ENCODE results near the gene CEP162. TPM values are rescaled to one million over a fixed set of nuclear protein-coding genes. Genes with fewer than 3 reads are reported as not detected.

Gene CEP162
- total and polyA plus RNA-seq, 2 of the 8 experiments (the other 6 are each of a cell fraction or from before 2014, with no cell fraction given) = 1.3 to 10.6 TPM

- peaks cover 10 to 18% of the 10 kb centered on the region in 2 experiments for H3K9me3 ChIP-seq (ENCODE audit: insufficient read depth in 2 of 2, low read depth in 1 of 2, low read length in 1 of 2)
- H3K23me2 ChIP-seq (ENCODE audit: low read depth, low read length) = no peaks in the 10 kb centered on the region
- no peaks in the 10 kb centered on the region for H3K79me1 ChIP-seq (ENCODE audit: low read depth, low read length)
- no peak overlapping the region for H3K4ac ChIP-seq (replicated peaks; ENCODE audit: insufficient read length, low read depth, low read length)
- H3K79me2 ChIP-seq (ENCODE audit: control insufficient read depth in 1 of 2, insufficient read depth in 2 of 2, low read length in 2 of 2) = no peaks in the 10 kb centered on the region
- H2AFZ ChIP-seq (ENCODE audit: low read length) = no peak overlapping the region
- no peak overlapping the region for H4K8ac ChIP-seq (ENCODE audit: extremely low read depth, insufficient read depth, low read length)
- no peak for TF ChIP-seq SAP30 (IDR thresholded peaks at IDR 0.05; ENCODE audit: insufficient read depth, insufficient replicate concordance, low read length)
- no peak for TF ChIP-seq POLR2A (IDR thresholded peaks at IDR 0.05; ENCODE audit: control extremely low read depth in 1 of 2, low read depth in 2 of 2, low read length in 2 of 2)
- no peak for TF ChIP-seq TBP (IDR thresholded peaks at IDR 0.05; ENCODE audit: low read depth, low read length)
- H2BK15ac ChIP-seq (ENCODE audit: low read length) = no peak overlapping the region
- peaks cover 0 to 2% (median 0%) of the 10 kb centered on the region in 4 experiments; a peak in 1 of 7 replicates for H3K4me1 ChIP-seq (replicated peaks in 1 of 4; ENCODE audit: control insufficient read depth in 3 of 4, insufficient read depth in 4 of 4, low read length in 3 of 4)
- WGBS, 2 experiments (ENCODE audit: extremely low coverage in 1 of 2, insufficient coverage in 1 of 2, insufficient read length in 1 of 2, insufficient replicate concordance in 2 of 2, low coverage in 1 of 2, low lambda C conversion rate in 2 of 2, missing lambda C conversion rate in 1 of 2) = 92% methylated on average over 5 of the region's 5 CpGs; no CpG with 5 or more reads in 1 of the 2 experiments
- ChIA-PET POLR2A (ENCODE audit: partially characterized antibody) (no interaction called here), CTCF (ENCODE audit: partially characterized antibody) (no interaction called here)
- H2BK12ac ChIP-seq (ENCODE audit: low read depth, low read length) = no peak overlapping the region
- H3K27me3 ChIP-seq (replicated peaks in 1 of 4; ENCODE audit: control insufficient read depth in 3 of 4, extremely low read depth in 1 of 4, insufficient read depth in 3 of 4, low read length in 3 of 4) = no peaks in the 10 kb centered on the region
- no peak overlapping the region for H3K4me3 ChIP-seq (ENCODE audit: extremely low read depth in 1 of 4, insufficient read depth in 2 of 4, low read depth in 3 of 4, low read length in 4 of 4)
- no peak overlapping the region for H3K9ac ChIP-seq (replicated peaks in 1 of 4; ENCODE audit: extremely low read depth in 1 of 4, low read depth in 3 of 4, low read length in 3 of 4)
- H2BK120ac ChIP-seq (replicated peaks; ENCODE audit: low read depth, low read length) = no peak overlapping the region
- FAIRE-seq (no peak), DNase-seq (ENCODE audit: low read depth in 1 of 2, low spot score in 2 of 2) (no peak)
- no peak overlapping the region for H4K5ac ChIP-seq (ENCODE audit: insufficient read length, low read depth, low read length)
- H3K56ac ChIP-seq (replicated peaks; ENCODE audit: insufficient read length, low read depth, low read length) = no peak overlapping the region
- no peak overlapping the region for H3K4me2 ChIP-seq (ENCODE audit: insufficient read depth in 1 of 2, low read depth in 2 of 2, low read length in 2 of 2)
- H3K23ac ChIP-seq (ENCODE audit: insufficient read length) = no peak overlapping the region
- H3K27ac ChIP-seq (ENCODE audit: low read depth, low read length) = no peak overlapping the region
- H3K14ac ChIP-seq (ENCODE audit: insufficient read length) = no peak overlapping the region
- H3K36me3 ChIP-seq (ENCODE audit: control insufficient read depth in 2 of 4, insufficient read depth in 4 of 4, low read length in 3 of 4) = peaks cover 0 to 20% (median 6%) of the 10 kb centered on the region in 4 experiments; a peak in 4 of 8 replicates
- no peak overlapping the region for H2AK5ac ChIP-seq (ENCODE audit: low read depth, low read length)
- H4K91ac ChIP-seq (replicated peaks; ENCODE audit: insufficient read length, low read length) = no peak overlapping the region
- no peak overlapping the region for H3K18ac ChIP-seq (ENCODE audit: extremely low read depth, low read length)
- no peaks in the 10 kb centered on the region for H4K20me1 ChIP-seq (replicated peaks in 1 of 2; ENCODE audit: control insufficient read depth in 1 of 2, insufficient read depth in 2 of 2, low read length in 2 of 2)
- H2BK5ac ChIP-seq (ENCODE audit: low read depth, low read length) = no peak overlapping the region
- 0 out of 2 replicates have a peak overlapping the region, but pooled peaks have one; percentile 32 for H2BK20ac ChIP-seq (ENCODE audit: low read length)
These were observed 90.4 kb downstream of the CEP162 start for GRCh38 chr6:84137051-84137375.

Measured in H1 (cell line).